DMS153 treated with DMSO at 0.1 percent for 48 hours (cell line): ENCODE data around the gene EPHA7.

Experiments used
- DNase-seq: peaks from one replicate; lab custom pipeline; 2025; ENCODE audit not compliant: unreplicated experiment; lab: John Stamatoyannopoulos, UW

EPHA7 gene

GRCh38 chr6:93325761-93326160 is 93.6 kb downstream of the EPHA7 start:
- no peak for DNase-seq

- no peak for DNase-seq
These were observed 95.7 kb downstream of the EPHA7 start for GRCh38 chr6:93323630-93324029.

GRCh38 chr6:93322651-93323050 is 96.7 kb downstream of the EPHA7 start:
- no peak for DNase-seq

GRCh38 chr6:93319304-93319703 is 100.1 kb downstream of the EPHA7 start:
- DNase-seq = no peak

- DNase-seq = no peak
These were observed 101.2 kb downstream of the EPHA7 start for GRCh38 chr6:93318121-93318520.

- no peak for DNase-seq
These were observed 101.8 kb downstream of the EPHA7 start for GRCh38 chr6:93317592-93317991.

GRCh38 chr6:93307505-93308409 is 111.6 kb downstream of the EPHA7 start:
- DNase-seq = no peak

- no peak for DNase-seq
These were observed 114.3 kb downstream of the EPHA7 start for GRCh38 chr6:93305088-93305487.

- DNase-seq = no peak
These were observed 114.9 kb downstream of the EPHA7 start for GRCh38 chr6:93304505-93304904.

GRCh38 chr6:93300661-93301060 is 118.7 kb downstream of the EPHA7 start:
- DNase-seq = peak; percentile 54

GRCh38 chr6:93299622-93300021 is 119.7 kb downstream of the EPHA7 start:
- DNase-seq = no peak

GRCh38 chr6:93295631-93296030 is 123.7 kb downstream of the EPHA7 start:
- no peak for DNase-seq

GRCh38 chr6:93294879-93295278 is 124.5 kb downstream of the EPHA7 start:
- DNase-seq = no peak

GRCh38 chr6:93293872-93294271 is 125.5 kb downstream of the EPHA7 start:
- peak; percentile 37 for DNase-seq

GRCh38 chr6:93293460-93293859 is 125.9 kb downstream of the EPHA7 start:
- DNase-seq = no peak

- no peak for DNase-seq
These were observed 136.8 kb downstream of the EPHA7 start for GRCh38 chr6:93282521-93283031.

- DNase-seq = no peak
These were observed 141.1 kb downstream of the EPHA7 start for GRCh38 chr6:93278241-93278640.

- DNase-seq = no peak
These were observed 146.5 kb downstream of the EPHA7 start for GRCh38 chr6:93272896-93273295.

GRCh38 chr6:93272211-93272610 is 147.1 kb downstream of the EPHA7 start:
- no peak for DNase-seq

GRCh38 chr6:93266116-93266817 is 153.1 kb downstream of the EPHA7 start:
- no peak for DNase-seq

- no peak for DNase-seq
These were observed 158.5 kb downstream of the EPHA7 start for GRCh38 chr6:93260881-93261280.

GRCh38 chr6:93259332-93259731 is 160.0 kb downstream of the EPHA7 start:
- DNase-seq = no peak
